H9 (cell line): Measurements from ENCODE around the gene ANKRD27. TPM values are rescaled to one million over a fixed set of nuclear protein-coding genes. Genes with fewer than 3 reads are reported as not detected.
A peak's percentile ranks its signal among the peaks of the same experiment; 100 is the strongest.

Experiments
- DNase-seq: peaks from one replicate; pipeline ENCODE4 v3.0.0-alpha.2; 2017
- H2AFZ ChIP-seq: one replicate; pipeline ENCODE4 v1.6.1; 2013; ENCODE audit warnings: mild to moderate bottlenecking, low read length, control low read depth, moderate library complexity
- H2AK5ac ChIP-seq: 2 replicates; pipeline ENCODE4 v1.6.1; 2013; ENCODE audit warnings: low read length, control low read depth, mixed read lengths; ENCODE audit not compliant: insufficient read length
- H2BK120ac ChIP-seq: one replicate; pipeline ENCODE4 v1.6.1; 2013; ENCODE audit warnings: low read depth, mild to moderate bottlenecking, low read length, control low read depth, inconsistent platforms; ENCODE audit not compliant: poor library complexity, severe bottlenecking
- H2BK12ac ChIP-seq: 2 replicates; pipeline ENCODE4 v1.6.1; 2013; ENCODE audit warnings: low read length, control low read depth, mixed read lengths, low read depth; ENCODE audit not compliant: insufficient read length
- H2BK15ac ChIP-seq: 2 replicates; pipeline ENCODE4 v1.6.1; 2013; ENCODE audit warnings: low read depth, low read length, control low read depth
- H2BK20ac ChIP-seq: one replicate; pipeline ENCODE4 v1.6.1; 2013; ENCODE audit warnings: low read depth, mild to moderate bottlenecking, low read length, control low read depth, inconsistent platforms; ENCODE audit not compliant: poor library complexity, severe bottlenecking
- H2BK5ac ChIP-seq: 2 replicates; pipeline ENCODE4 v1.6.1; 2013; ENCODE audit warnings: low read length, control low read depth, mixed read lengths; ENCODE audit not compliant: insufficient read length
- H3K14ac ChIP-seq: 2 replicates; pipeline ENCODE4 v1.6.1; 2013; ENCODE audit warnings: low read length, control low read depth; ENCODE audit not compliant: insufficient read depth
- H3K18ac ChIP-seq: 2 replicates; pipeline ENCODE4 v1.6.1; 2013; ENCODE audit warnings: low read depth, mild to moderate bottlenecking, mixed read lengths, low read length, control low read depth; ENCODE audit not compliant: insufficient read length
- H3K23ac ChIP-seq: 2 replicates; pipeline ENCODE4 v1.6.1; 2013; ENCODE audit warnings: low read length, control low read depth, mixed read lengths, low read depth; ENCODE audit not compliant: insufficient read length
- H3K23me2 ChIP-seq: 2 replicates; pipeline ENCODE4 v1.6.1; 2013; ENCODE audit warnings: low read depth, mild to moderate bottlenecking, mixed read lengths, low read length, control low read depth; ENCODE audit not compliant: insufficient read length, poor library complexity, severe bottlenecking
- H3K27ac ChIP-seq: 2 replicates; pipeline ENCODE4 v1.5.1; 2013; ENCODE audit warnings: low read length, control low read depth, mixed read lengths, low read depth; ENCODE audit not compliant: insufficient read length
- H3K27me3 ChIP-seq: 2 replicates; pipeline ENCODE4 v1.6.1; 2013; ENCODE audit warnings: low read length, control low read depth, inconsistent platforms; ENCODE audit not compliant: insufficient read depth
- H3K4ac ChIP-seq: 2 replicates; pipeline ENCODE4 v1.6.1; 2013; ENCODE audit warnings: low read depth, mild to moderate bottlenecking, control low read depth, inconsistent platforms, low read length, moderate library complexity
- H3K4me1 ChIP-seq: 2 replicates; pipeline ENCODE4 v1.6.1; 2013; ENCODE audit warnings: low read length, control low read depth, inconsistent platforms; ENCODE audit not compliant: insufficient read depth
- H3K4me2 ChIP-seq: 2 replicates; pipeline ENCODE4 v1.6.1; 2013; ENCODE audit warnings: low read length, control low read depth, mixed read lengths; ENCODE audit not compliant: insufficient read length, insufficient read depth
- H3K56ac ChIP-seq: 2 replicates; pipeline ENCODE4 v1.6.1; 2013; ENCODE audit warnings: low read depth, mild to moderate bottlenecking, mixed read lengths, low read length, control low read depth; ENCODE audit not compliant: insufficient read length
- H3K79me1 ChIP-seq: 2 replicates; pipeline ENCODE4 v1.6.1; 2013; ENCODE audit warnings: low read depth, mild to moderate bottlenecking, moderate library complexity, low read length, control low read depth, inconsistent platforms; ENCODE audit not compliant: insufficient read depth, poor library complexity, severe bottlenecking
- H3K79me2 ChIP-seq: 2 replicates; pipeline ENCODE4 v1.6.1; 2013; ENCODE audit warnings: low read length, control low read depth, inconsistent platforms; ENCODE audit not compliant: insufficient read depth
- H3K9ac ChIP-seq: 2 replicates; pipeline ENCODE4 v1.6.1; 2013; ENCODE audit warnings: low read length, control low read depth, mixed read lengths; ENCODE audit not compliant: insufficient read length; ENCODE audit errors: extremely low read depth
- H3K9me3 ChIP-seq: one replicate; pipeline ENCODE4 v1.6.1; 2013; ENCODE audit warnings: low read depth, low read length, inconsistent platforms; ENCODE audit not compliant: control insufficient read depth
- H3T11ph ChIP-seq: one replicate; pipeline ENCODE4 v1.6.1; 2013; ENCODE audit warnings: mild to moderate bottlenecking, low read length, control low read depth, inconsistent platforms
- H4K20me1 ChIP-seq: one replicate; pipeline ENCODE4 v1.6.1; 2013; ENCODE audit not compliant: control insufficient read depth, insufficient read length, insufficient read depth
- H4K5ac ChIP-seq: 2 replicates; pipeline ENCODE4 v1.6.1; 2013; ENCODE audit warnings: low read depth, mild to moderate bottlenecking, mixed read lengths, low read length, control low read depth; ENCODE audit not compliant: insufficient read length
- H4K8ac ChIP-seq: replicated peaks from 2 replicates; pipeline ENCODE4 v1.6.1; 2013; ENCODE audit warnings: low read length, control low read depth, mixed read lengths, low read depth; ENCODE audit not compliant: insufficient read length
- H4K91ac ChIP-seq: 2 replicates; pipeline ENCODE4 v1.6.1; 2013; ENCODE audit warnings: low read depth, mild to moderate bottlenecking, moderate library complexity, mixed read lengths, low read length, control low read depth; ENCODE audit not compliant: insufficient read length
- H3K27ac Mint-ChIP-seq, 3 experiments: 2 replicates in 2 of 3; 3 replicates in 1 of 3; pipeline ENCODE4 v1.8.0; 2020 to 2021; ENCODE audit warnings: mixed read lengths in 3 of 3, mild to moderate bottlenecking in 1 of 3, moderate library complexity in 1 of 3
- H3K27me3 Mint-ChIP-seq: 2 replicates; pipeline ENCODE4 v1.8.0; 2021; ENCODE audit warnings: low read depth, mild to moderate bottlenecking, moderate library complexity, mixed read lengths
- H3K36me3 Mint-ChIP-seq, 3 experiments: 2 replicates in 2 of 3; 3 replicates in 1 of 3; pipeline ENCODE4 v1.8.0; 2020 to 2021; ENCODE audit warnings: low read depth in 3 of 3, mixed read lengths in 3 of 3; ENCODE audit not compliant: insufficient read depth in 1 of 3
- H3K4me1 Mint-ChIP-seq, 2 experiments: 2 replicates each; pipeline ENCODE4 v1.8.0; 2020; ENCODE audit warnings: mixed read lengths in 2 of 2
- H3K4me3 Mint-ChIP-seq, 2 experiments: 2 replicates in 1 of 2; 3 replicates in 1 of 2; pipeline ENCODE4 v1.8.0; 2020 to 2021; ENCODE audit warnings: mild to moderate bottlenecking in 2 of 2, mixed read lengths in 2 of 2, moderate library complexity in 1 of 2
- H3K9me3 Mint-ChIP-seq, 2 experiments: 2 replicates in 1 of 2; 3 replicates in 1 of 2; pipeline ENCODE4 v1.8.0; 2020; ENCODE audit warnings: mild to moderate bottlenecking in 2 of 2, mixed read lengths in 2 of 2, moderate library complexity in 1 of 2
- WGBS: extraction: QIAGEN DNeasy Blood & Tissue Kit; methylation state at CpG from one replicate; pipeline ENCODE4 v1.1.7; 2013; ENCODE audit warnings: missing lambda C conversion rate, low lambda C conversion rate, mixed read lengths; ENCODE audit not compliant: insufficient read length; ENCODE audit errors: extremely low coverage; 5-methylcytosine and 5-hydroxymethylcytosine counted together
- total RNA-seq: library from RNA; stranded (reverse); gene quantifications from 2 replicates; pipeline ENCODE4 v1.2.1, GENCODE V29; 2021
- TF ChIP-seq, protein P1 (sequence below): fragments of 200-600 bp; sonication (generic); conservative IDR thresholded peaks from 3 replicates; pipeline ENCODE4 v1.8.0; 2021; ENCODE audit warnings: antibody characterized with exemption, mild to moderate bottlenecking

Gene ANKRD27
- total RNA-seq, 1 experiment from 2014 or later, result 40.7 TPM

DNA sequence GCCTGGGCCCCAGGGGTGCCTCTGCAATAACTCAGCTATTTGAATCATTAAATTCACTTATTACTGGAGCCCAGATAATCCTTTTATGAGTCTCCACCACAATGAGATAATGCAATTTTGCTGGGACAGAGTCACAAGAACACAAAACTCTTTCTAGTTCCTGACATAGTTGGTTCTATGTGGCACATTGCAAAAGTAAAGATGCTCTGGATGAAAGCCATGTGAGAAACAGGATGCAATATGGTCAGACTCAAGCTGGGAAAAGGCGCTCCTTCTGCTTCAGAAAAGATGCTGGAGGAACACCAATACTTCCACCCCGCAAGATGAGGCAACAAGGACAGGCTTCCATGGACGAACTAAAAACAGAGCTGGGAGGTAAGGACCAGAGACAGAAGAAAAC lies 5.7 kb downstream of the ANKRD27 start:
- Histone ChIP-seq H2BK15ac (no peak overlapping the region), H3K79me1 (peaks cover 10% of the 10 kb centered on the region), H2BK120ac (no peak overlapping the region), H3K23ac (no peak overlapping the region), H3K4me1 (no peaks in the 10 kb centered on the region), H3K23me2 (peaks cover 6% of the 10 kb centered on the region), H2AK5ac (no peak overlapping the region), H3K4me2 (no peak overlapping the region), H4K5ac (no peak overlapping the region), H2AFZ (no peak overlapping the region), H2BK12ac (no peak overlapping the region), H3K56ac (no peak overlapping the region), H3K79me2 (peaks cover 21% of the 10 kb centered on the region; the same call in 1 of the 2 replicates), H3K27me3 (no peaks in the 10 kb centered on the region), H2BK5ac (no peak overlapping the region), H4K20me1 (no peaks in the 10 kb centered on the region), H3K9me3 (no peaks in the 10 kb centered on the region), H3K27ac (no peak overlapping the region), H3K14ac (no peak overlapping the region), H4K8ac (no peak overlapping the region), H4K91ac (no peak overlapping the region), H3K18ac (no peak overlapping the region), H2BK20ac (no peak overlapping the region), H3K4ac (no peak overlapping the region), H3T11ph (no peak overlapping the region), H3K9ac (no peak overlapping the region)
- DNase-seq, result no peak
- no CpG with 5 or more reads among the region's 3 CpGs for WGBS
- peaks cover 3% of the 10 kb centered on the region for H3K27me3 Mint-ChIP-seq
- peaks cover 0 to 1% of the 10 kb centered on the region in 2 experiments; a peak in 2 of 5 replicates for H3K9me3 Mint-ChIP-seq
- peaks cover 5 to 14% (median 7%) of the 10 kb centered on the region in 3 experiments for H3K36me3 Mint-ChIP-seq
- TF ChIP-seq, protein P1, sequence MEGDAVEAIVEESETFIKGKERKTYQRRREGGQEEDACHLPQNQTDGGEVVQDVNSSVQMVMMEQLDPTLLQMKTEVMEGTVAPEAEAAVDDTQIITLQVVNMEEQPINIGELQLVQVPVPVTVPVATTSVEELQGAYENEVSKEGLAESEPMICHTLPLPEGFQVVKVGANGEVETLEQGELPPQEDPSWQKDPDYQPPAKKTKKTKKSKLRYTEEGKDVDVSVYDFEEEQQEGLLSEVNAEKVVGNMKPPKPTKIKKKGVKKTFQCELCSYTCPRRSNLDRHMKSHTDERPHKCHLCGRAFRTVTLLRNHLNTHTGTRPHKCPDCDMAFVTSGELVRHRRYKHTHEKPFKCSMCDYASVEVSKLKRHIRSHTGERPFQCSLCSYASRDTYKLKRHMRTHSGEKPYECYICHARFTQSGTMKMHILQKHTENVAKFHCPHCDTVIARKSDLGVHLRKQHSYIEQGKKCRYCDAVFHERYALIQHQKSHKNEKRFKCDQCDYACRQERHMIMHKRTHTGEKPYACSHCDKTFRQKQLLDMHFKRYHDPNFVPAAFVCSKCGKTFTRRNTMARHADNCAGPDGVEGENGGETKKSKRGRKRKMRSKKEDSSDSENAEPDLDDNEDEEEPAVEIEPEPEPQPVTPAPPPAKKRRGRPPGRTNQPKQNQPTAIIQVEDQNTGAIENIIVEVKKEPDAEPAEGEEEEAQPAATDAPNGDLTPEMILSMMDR, result no peak
- peak overlapping the region in 1 of 3 experiments; percentile 41; a peak in 1 of 7 replicates for H3K27ac Mint-ChIP-seq
- H3K4me1 Mint-ChIP-seq, result peaks cover 20% of the 10 kb centered on the region in 2 experiments
- H3K4me3 Mint-ChIP-seq, result no peak overlapping the region
